IMR-90 (cell line): ENCODE results near the gene PPM1H. TPM values are rescaled to one million over a fixed set of nuclear protein-coding genes. Genes with fewer than 3 reads are reported as not detected.

Experiments used
- ATAC-seq: fragments of 200-7000 bp; cut with Tn5 transposase; 2 replicates; pipeline ENCODE4 v1.9.1; 2020; ENCODE audit warnings: low read depth, mild to moderate bottlenecking, moderate library complexity
- BruUV-seq: library from RNA; stranded (reverse); fragments of 400-500 nt; replicated peaks from 2 replicates; lab custom pipeline; 2021; lab: Mats Ljungman, UMichigan
- CTCF ChIA-PET: fragments of 300-600 bp; formaldehyde crosslinking; extraction: SDS; loops from one replicate; lab custom pipeline; 2021; ENCODE audit warnings: antibody characterized with exemption; lab: Yijun Ruan, JAX
- POLR2A ChIA-PET: fragments of 300-600 bp; sonication (Branson Sonifier 250); formaldehyde crosslinking; loops from one replicate; lab custom pipeline; 2022; ENCODE audit warnings: antibody characterized with exemption; ENCODE audit not compliant: unreplicated experiment; lab: Charles Lee
- DNase-seq: peaks from one replicate; pipeline ENCODE4 v3.0.0; 2013
- H2AFZ ChIP-seq: replicated peaks from 2 replicates; pipeline ENCODE3; 2013; ENCODE audit warnings: low read length, mild to moderate bottlenecking; ENCODE audit not compliant: poor library complexity
- H2AK5ac ChIP-seq: 2 replicates; pipeline ENCODE4 v1.6.1; 2013; ENCODE audit warnings: low read depth, low read length, inconsistent platforms
- H2AK9ac ChIP-seq: replicated peaks from 2 replicates; pipeline ENCODE3; 2013; ENCODE audit warnings: mild to moderate bottlenecking, low read depth, low read length, moderate library complexity; ENCODE audit not compliant: poor library complexity
- H2BK120ac ChIP-seq: 2 replicates; pipeline ENCODE4 v1.6.1; 2013; ENCODE audit warnings: low read depth, low read length, inconsistent platforms
- H2BK15ac ChIP-seq: 3 replicates; pipeline ENCODE4 v1.6.1; 2013; ENCODE audit warnings: low read depth, low read length, inconsistent platforms
- H2BK20ac ChIP-seq: 2 replicates; pipeline ENCODE4 v1.6.1; 2013; ENCODE audit warnings: low read depth, mild to moderate bottlenecking, inconsistent platforms, low read length, moderate library complexity
- H2BK5ac ChIP-seq: 2 replicates; pipeline ENCODE4 v1.6.1; 2013; ENCODE audit warnings: mild to moderate bottlenecking, low read depth, low read length, inconsistent platforms; ENCODE audit not compliant: poor library complexity, severe bottlenecking
- H3K14ac ChIP-seq: replicated peaks from 2 replicates; pipeline ENCODE4 v1.6.1; 2013; ENCODE audit warnings: low read depth, low read length, inconsistent platforms
- H3K18ac ChIP-seq: 2 replicates; pipeline ENCODE4 v1.6.1; 2013; ENCODE audit warnings: low read depth, low read length, control low read depth
- H3K23ac ChIP-seq: 2 replicates; pipeline ENCODE4 v1.6.1; 2013; ENCODE audit warnings: low read depth, low read length, inconsistent platforms
- H3K27ac ChIP-seq: 2 replicates; pipeline ENCODE4 v1.5.1; 2013; ENCODE audit warnings: mild to moderate bottlenecking, control low read depth, low read length; ENCODE audit not compliant: insufficient read depth
- H3K27me3 ChIP-seq: 2 replicates; pipeline ENCODE4 v1.6.1; 2013; ENCODE audit warnings: low read length; ENCODE audit not compliant: control insufficient read depth, insufficient read depth
- H3K36me3 ChIP-seq: 2 replicates; pipeline ENCODE4 v1.6.1; 2013; ENCODE audit warnings: low read length, mixed read lengths; ENCODE audit not compliant: control insufficient read depth, insufficient read depth
- H3K4ac ChIP-seq: 2 replicates; pipeline ENCODE4 v1.6.1; 2013; ENCODE audit warnings: low read depth, low read length, inconsistent platforms
- H3K4me1 ChIP-seq: 2 replicates; pipeline ENCODE4 v1.6.1; 2013; ENCODE audit warnings: low read length, mixed read lengths; ENCODE audit not compliant: control insufficient read depth, insufficient read depth
- H3K4me2 ChIP-seq: 2 replicates; pipeline ENCODE4 v1.6.1; 2013; ENCODE audit warnings: low read depth, mild to moderate bottlenecking, control low read depth, low read length, moderate library complexity
- H3K4me3 ChIP-seq: 2 replicates; pipeline ENCODE4 v1.5.1; 2013; ENCODE audit warnings: low read depth, mild to moderate bottlenecking, control low read depth, low read length, moderate library complexity; ENCODE audit not compliant: insufficient read depth
- H3K56ac ChIP-seq: 2 replicates; pipeline ENCODE4 v1.6.1; 2013; ENCODE audit warnings: low read length, inconsistent platforms; ENCODE audit not compliant: insufficient read depth; ENCODE audit errors: extremely low read depth
- H3K79me1 ChIP-seq, 2 experiments: 2 replicates each; pipeline ENCODE4 v1.6.1; 2013; ENCODE audit warnings: low read length in 2 of 2, inconsistent platforms in 1 of 2, low read depth in 1 of 2
- H3K9ac ChIP-seq: 2 replicates; pipeline ENCODE4 v1.6.1; 2013; ENCODE audit warnings: low read depth, low read length, control low read depth
- H3K9me1 ChIP-seq: 2 replicates; pipeline ENCODE4 v1.6.1; 2013; ENCODE audit warnings: low read length, inconsistent platforms; ENCODE audit not compliant: insufficient read depth
- H3K9me3 ChIP-seq: 2 replicates; pipeline ENCODE4 v1.6.1; 2013; ENCODE audit warnings: low read length; ENCODE audit not compliant: control insufficient read depth, insufficient read depth
- H4K20me1 ChIP-seq: 2 replicates; pipeline ENCODE4 v1.6.1; 2013; ENCODE audit warnings: low read length, inconsistent platforms; ENCODE audit not compliant: insufficient read depth
- H4K5ac ChIP-seq: 2 replicates; pipeline ENCODE4 v1.6.1; 2013; ENCODE audit warnings: mild to moderate bottlenecking, low read depth, low read length, control low read depth
- H4K8ac ChIP-seq, 2 experiments: 2 replicates each; pipeline ENCODE4 v1.6.1; 2013; ENCODE audit warnings: low read depth in 2 of 2, low read length in 2 of 2, control low read depth in 1 of 2, inconsistent platforms in 1 of 2
- H4K91ac ChIP-seq: 2 replicates; pipeline ENCODE4 v1.6.1; 2013; ENCODE audit warnings: low read depth, low read length, inconsistent platforms; ENCODE audit not compliant: insufficient read depth
- BHLHE40 ChIP-seq: fragments of 150-350 bp; IDR thresholded peaks from 2 replicates; pipeline ENCODE4 v1.6.1; 2016; ENCODE audit warnings: mild to moderate bottlenecking, low read depth, low read length
- CEBPB ChIP-seq: IDR thresholded peaks from 2 replicates; pipeline ENCODE4 v1.6.1; 2012; ENCODE audit warnings: low read depth, low read length, improper control_type of control experiment
- ELK1 ChIP-seq: fragments of 150-350 bp; IDR thresholded peaks from 2 replicates; pipeline ENCODE4 v1.6.1; 2016; ENCODE audit warnings: low read depth, mild to moderate bottlenecking, low read length, moderate library complexity, borderline replicate concordance
- FOS ChIP-seq: fragments of 150-350 bp; IDR thresholded peaks from 2 replicates; pipeline ENCODE4 v1.6.1; 2016; ENCODE audit warnings: low read depth, low read length
- MAFK ChIP-seq: IDR thresholded peaks from 2 replicates; pipeline ENCODE4 v1.6.1; 2012; ENCODE audit warnings: low read depth, low read length, improper control_type of control experiment
- POLR2A ChIP-seq: IDR thresholded peaks from 2 replicates; pipeline ENCODE4 v1.6.1; 2012; ENCODE audit warnings: mild to moderate bottlenecking, low read depth, low read length
- RAD21 ChIP-seq: IDR thresholded peaks from 2 replicates; pipeline ENCODE4 v1.6.1; 2012; ENCODE audit warnings: low read length, improper control_type of control experiment
- RCOR1 ChIP-seq: IDR thresholded peaks from 2 replicates; pipeline ENCODE4 v1.6.1; 2012; ENCODE audit warnings: mild to moderate bottlenecking, low read length, improper control_type of control experiment; ENCODE audit not compliant: insufficient replicate concordance
- SMC3 ChIP-seq: fragments of 150-350 bp; IDR thresholded peaks from 2 replicates; pipeline ENCODE4 v1.6.1; 2016; ENCODE audit warnings: low read depth, mild to moderate bottlenecking, antibody characterized with exemption, low read length, moderate library complexity
- WGBS, 2 experiments: methylation state at CpG; one replicate each; pipeline versions ENCODE4 v1.1.5 to v1.1.7; 2013; ENCODE audit warnings: missing lambda C conversion rate in 2 of 2; ENCODE audit not compliant: insufficient read length in 1 of 2; ENCODE audit errors: extremely low coverage in 2 of 2; 5-methylcytosine and 5-hydroxymethylcytosine counted together
- dilution Hi-C: fragments of 300-500 bp; cut with HindIII; formaldehyde crosslinking; loops from one replicate; pipeline ENCODE4 v1.14.3; 2018; ENCODE audit warnings: low sequenced_read_pairs; ENCODE audit not compliant: unreplicated experiment
- in situ Hi-C: fragments of 300-500 bp; cut with MboI; formaldehyde crosslinking; loops from 3 replicates; pipeline ENCODE4 v1.14.3; 2019; ENCODE audit warnings: low sequenced_read_pairs, inconsistent platforms, mixed read lengths
- intact Hi-C: fragments of 100-400 bp; cut with micrococcal nuclease; formaldehyde crosslinking; loops from 2 replicates; pipeline ENCODE4 v1.10.0; 2022
- polyA plus RNA-seq, 3 experiments: library from polyadenylated mRNA; depleted of rRNA; stranded (reverse); fragments of >200 nt; gene quantifications; 2 replicates each; pipeline ENCODE4 v1.2.3, GENCODE V29; 2012; ENCODE audit warnings: low replicate concordance in 1 of 3
- total RNA-seq: library from RNA; depleted of rRNA; stranded (reverse); fragments of >200 nt; gene quantifications from 2 replicates; pipeline ENCODE4 v1.2.3, GENCODE V29; 2012

The PPM1H gene
- total and polyA plus RNA-seq, 2 of the 4 experiments (the other 2 are of a cell fraction): 0.14 to 0.18 TPM

- BruUV-seq: no TSS peak
- dilution Hi-C loops (no loop called here), intact Hi-C loops (no loop called here), in situ Hi-C loops (no loop called here)
- WGBS, 2 experiments: 0% methylated on average over 1 of the region's 2 CpGs; no CpG with 5 or more reads in 1 of the 2 experiments
- no peak overlapping the region for H3K18ac ChIP-seq
- peak; percentile 68 for ATAC-seq
- H3K36me3 ChIP-seq: no peaks in the 10 kb centered on the region
- TF ChIP-seq RAD21 (no peak), MAFK (no peak), CEBPB (peak; percentile 79), ELK1 (no peak), SMC3 (no peak), BHLHE40 (peak; percentile 83), FOS (0 out of 2 replicates have a peak, but pooled peaks have one; percentile 5), RCOR1 (no peak), POLR2A (no peak)
- ChIA-PET POLR2A (no interaction called here), CTCF (no interaction called here)
- H3K9me3 ChIP-seq: no peaks in the 10 kb centered on the region
- no peak overlapping the region for H2AFZ ChIP-seq
- no peak overlapping the region for H3K14ac ChIP-seq
- H2AK9ac ChIP-seq: no peak overlapping the region
- H3K79me1 ChIP-seq: no peaks in the 10 kb centered on the region
- no peak overlapping the region for H3K4me3 ChIP-seq
- no peak overlapping the region for H3K23ac ChIP-seq
- H3K9me1 ChIP-seq: no peaks in the 10 kb centered on the region
- peak overlapping the region; percentile 0; the same call in 1 of the 2 replicates for H3K4me2 ChIP-seq
- no peak overlapping the region for H2BK15ac ChIP-seq
- no peak overlapping the region for H2BK20ac ChIP-seq
- H2BK5ac ChIP-seq: no peak overlapping the region
- no peak overlapping the region for H3K9ac ChIP-seq
- no peak overlapping the region for H4K91ac ChIP-seq
- H3K4ac ChIP-seq: no peak overlapping the region
- peaks cover 2% of the 10 kb centered on the region; the same call in 1 of the 2 replicates for H3K27me3 ChIP-seq
- no peak overlapping the region for H3K56ac ChIP-seq
- no peak overlapping the region for H2BK120ac ChIP-seq
- no peak overlapping the region for H3K27ac ChIP-seq
- H3K4me1 ChIP-seq: peaks cover 3% of the 10 kb centered on the region; the same call in 1 of the 2 replicates
- H4K20me1 ChIP-seq: no peaks in the 10 kb centered on the region
- peak; percentile 70 for DNase-seq
- no peak overlapping the region for H2AK5ac ChIP-seq
- no peak overlapping the region for H4K5ac ChIP-seq
- H4K8ac ChIP-seq: no peak overlapping the region
Measured at GRCh38 chr12:62660756-62661155, 274.2 kb downstream of the PPM1H start.
